MM.1S (cell line): ENCODE data around the gene CST4.

Experiments used
- CTCF ChIP-seq: fragments of 300-600 bp; sonication (generic); IDR thresholded peaks from 2 replicates; pipeline ENCODE4 v1.5.1; 2016; ENCODE audit warnings: antibody characterized with exemption, low read length, mixed read lengths
- EZH2 ChIP-seq: fragments of 300-600 bp; sonication (generic); optimal IDR thresholded peaks from 2 replicates; pipeline ENCODE3; 2017; ENCODE audit warnings: low read depth, mild to moderate bottlenecking, antibody characterized with exemption, low read length, mixed read lengths
- EZH2phosphoT487 ChIP-seq: fragments of 300-600 bp; sonication (generic); IDR thresholded peaks from 2 replicates; pipeline ENCODE4 v1.6.1; 2018; ENCODE audit warnings: antibody characterized with exemption, low read length

GRCh38 chr20:23727016-23727415 lies 38.2 kb upstream of the CST4 start:
- no peak for TF ChIP-seq CTCF
- no peak for TF ChIP-seq EZH2phosphoT487
- TF ChIP-seq EZH2: no peak
